Inflammatory macrophage (primary cell): Measurements from ENCODE around the gene PDZRN4.
"Not testable (repeated sequence)": the region's sequence is repeated elsewhere in the genome, so short reads cannot be mapped to it uniquely, and the experiment has no call there.

Experiments used
- DNase-seq, 2 donors: peaks; one replicate each; pipeline ENCODE4 v3.0.0-alpha.2; 2020 to 2022
- total RNA-seq, 18 experiments: gene quantifications; one replicate each; lab custom pipeline; 2026; ENCODE audit warnings: mixed read lengths in 6 of 18, inconsistent platforms in 2 of 18; lab: John Stamatoyannopoulos, UW

The PDZRN4 gene
- 0.07 to 3.3 (median 0.67) reads per million in 18 experiments for total RNA-seq

GRCh38 chr12:41188058-41188840, at the start of gene PDZRN4:
TSS of gene PDZRN4 (plus strand) at chr12:41188320.
- DNase-seq = no peak

GRCh38 chr12:41140117-41140516, 48.0 kb upstream of the PDZRN4 start:
- no peak for DNase-seq

GRCh38 chr12:41141104-41141503, 47.0 kb upstream of the PDZRN4 start:
- no peak for DNase-seq

- no peak for DNase-seq
Measured at GRCh38 chr12:41142376-41142775, 45.7 kb upstream of the PDZRN4 start.

DNA sequence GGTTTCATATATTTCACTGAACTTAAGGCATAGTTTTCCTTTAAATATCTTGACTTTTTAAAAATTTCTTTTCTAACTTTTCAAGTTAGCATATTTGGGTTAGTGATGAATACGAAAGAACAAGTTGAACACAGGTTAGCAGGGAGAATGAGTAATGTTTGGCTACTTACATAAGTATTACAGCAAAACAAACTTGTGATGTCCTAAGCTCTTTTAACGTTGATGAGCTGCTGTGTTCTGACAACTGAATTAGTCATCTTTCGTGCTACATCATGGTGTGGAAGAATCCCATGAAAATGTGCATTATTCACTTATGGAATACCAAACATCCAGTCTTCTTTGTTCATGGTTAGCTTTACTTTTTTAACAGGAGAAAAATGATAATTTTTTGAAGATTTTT, 36.3 kb upstream of the PDZRN4 start:
- no peak for DNase-seq

GRCh38 chr12:41162461-41162860, 25.7 kb upstream of the PDZRN4 start:
- DNase-seq = no peak

GRCh38 chr12:41167701-41168100, 20.4 kb upstream of the PDZRN4 start:
- no peak for DNase-seq

- no peak for DNase-seq
Measured at GRCh38 chr12:41174602-41175001, 13.5 kb upstream of the PDZRN4 start.

DNA sequence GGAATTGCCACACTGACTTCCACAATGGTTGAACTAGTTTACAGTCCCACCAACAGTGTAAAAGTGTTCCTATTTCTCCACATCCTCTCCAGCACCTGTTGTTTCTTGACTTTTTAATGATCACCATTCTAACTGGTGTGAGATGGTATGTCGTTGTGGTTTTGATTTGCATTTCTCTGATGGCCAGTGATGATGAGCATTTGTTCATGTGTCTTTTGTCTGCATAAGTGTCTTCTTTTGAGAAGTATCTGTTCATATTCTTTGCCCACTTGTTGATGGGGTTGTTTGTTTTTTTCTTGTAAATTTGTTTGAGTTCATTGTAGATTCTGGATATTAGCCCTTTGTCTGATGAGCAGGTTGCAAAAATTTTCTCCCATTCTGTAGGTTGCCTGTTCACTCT, 8.6 kb upstream of the PDZRN4 start:
- not testable (repeated sequence) for DNase-seq

GRCh38 chr12:41184864-41185263, 3.3 kb upstream of the PDZRN4 start:
- DNase-seq = no peak

DNA sequence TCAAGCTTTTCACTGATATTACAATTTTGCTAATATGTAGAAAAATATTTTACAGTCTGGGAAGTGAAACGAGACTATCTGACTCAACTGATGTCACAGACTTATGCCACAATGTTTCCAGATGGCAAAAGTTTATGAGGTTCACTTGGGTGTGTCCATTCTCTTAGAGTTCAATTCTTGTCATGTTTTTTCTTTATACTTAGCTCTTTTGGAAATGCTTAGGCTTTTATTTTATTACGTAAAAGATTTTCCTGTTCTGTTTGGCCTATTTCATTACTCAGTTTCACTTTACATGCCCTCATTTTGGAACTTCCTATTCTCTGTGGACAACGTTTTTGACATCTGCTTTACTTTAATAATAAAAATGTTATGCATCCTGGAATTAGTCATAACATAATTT, 2.1 kb upstream of the PDZRN4 start:
- peak in 1 of 2 donors; percentile 29 for DNase-seq

- no peak for DNase-seq
Measured at GRCh38 chr12:41188841-41189394, 798 bp downstream of the PDZRN4 start.

- no peak for DNase-seq
Measured at GRCh38 chr12:41189395-41190251, 1.5 kb downstream of the PDZRN4 start.

GRCh38 chr12:41190338-41190737, 2.2 kb downstream of the PDZRN4 start:
- no peak for DNase-seq

- not testable (repeated sequence) for DNase-seq
Measured at GRCh38 chr12:41191549-41191948, 3.4 kb downstream of the PDZRN4 start.

- DNase-seq = no peak
Measured at GRCh38 chr12:41193311-41193710, 5.2 kb downstream of the PDZRN4 start.

DNA sequence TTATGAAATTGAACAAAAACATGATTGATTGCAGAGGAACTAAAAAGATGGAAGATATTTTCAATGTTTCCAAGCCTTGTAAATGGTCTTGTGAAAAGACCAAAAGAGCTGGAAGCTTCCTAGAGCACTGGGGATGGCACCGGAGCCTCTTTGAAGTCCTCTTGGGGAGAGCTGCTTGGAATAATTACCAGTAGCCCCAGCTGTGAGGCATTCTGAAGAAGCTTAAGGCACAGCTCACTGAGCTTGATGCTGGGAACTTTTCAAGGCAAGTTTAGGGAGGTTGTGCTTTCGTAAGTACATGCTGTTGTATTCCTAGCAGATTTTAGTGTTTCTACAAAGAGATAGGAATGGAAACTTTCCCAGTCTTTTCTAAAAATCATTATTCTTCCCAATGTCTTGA, 13.9 kb downstream of the PDZRN4 start:
- no peak for DNase-seq

DNA sequence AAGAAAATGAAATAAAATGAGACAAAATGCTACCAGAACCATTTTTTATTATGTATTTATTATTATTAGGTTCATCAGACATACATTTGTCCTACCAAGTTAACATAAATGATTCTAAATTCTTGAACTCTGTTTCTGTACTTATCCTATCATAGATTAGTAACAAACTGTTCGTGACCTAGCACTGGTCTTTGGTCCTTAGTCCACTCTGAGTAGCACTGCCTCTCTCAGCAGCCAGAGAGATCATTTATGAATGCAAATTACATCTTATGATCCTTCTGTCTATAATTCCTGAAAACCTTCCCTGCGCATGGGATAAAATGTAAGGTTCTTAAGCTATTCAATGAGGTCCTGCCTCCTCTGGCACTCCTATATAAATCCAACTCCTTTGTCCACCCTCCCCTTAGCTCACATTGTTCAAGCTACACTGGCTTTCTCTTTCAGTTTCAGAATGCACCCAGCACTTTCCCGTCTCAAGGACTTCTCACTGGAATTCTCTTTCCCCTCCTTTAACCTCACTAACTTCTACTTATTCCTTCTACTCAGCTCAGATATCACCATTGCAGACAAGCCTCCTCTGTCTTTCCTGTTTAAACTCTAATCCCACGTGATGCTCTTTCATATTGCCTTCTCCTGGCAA, 17.1 kb downstream of the PDZRN4 start:
- DNase-seq = no peak

GRCh38 chr12:41206298-41206697, 18.2 kb downstream of the PDZRN4 start:
- no peak for DNase-seq

DNA sequence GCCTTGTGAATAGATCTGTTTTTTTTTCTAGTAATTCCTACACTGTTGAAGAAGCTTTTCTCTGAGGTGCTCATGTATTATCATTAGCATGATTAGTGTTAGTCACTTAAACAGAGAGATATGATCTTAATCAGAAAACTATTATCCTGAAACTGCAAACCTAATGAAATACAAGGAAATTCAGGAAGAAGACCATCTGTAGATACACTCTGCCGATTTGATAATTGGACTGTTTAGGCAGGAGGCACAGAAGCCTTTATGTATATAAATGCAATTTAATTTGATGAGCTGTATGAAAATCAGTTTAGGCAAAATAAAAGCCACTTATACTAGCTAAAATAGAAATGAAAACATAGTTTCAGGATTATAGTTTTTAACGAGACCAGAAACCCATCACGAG, 23.3 kb downstream of the PDZRN4 start:
- DNase-seq = no peak

- DNase-seq = no peak
Measured at GRCh38 chr12:41212625-41213024, 24.5 kb downstream of the PDZRN4 start.

DNA sequence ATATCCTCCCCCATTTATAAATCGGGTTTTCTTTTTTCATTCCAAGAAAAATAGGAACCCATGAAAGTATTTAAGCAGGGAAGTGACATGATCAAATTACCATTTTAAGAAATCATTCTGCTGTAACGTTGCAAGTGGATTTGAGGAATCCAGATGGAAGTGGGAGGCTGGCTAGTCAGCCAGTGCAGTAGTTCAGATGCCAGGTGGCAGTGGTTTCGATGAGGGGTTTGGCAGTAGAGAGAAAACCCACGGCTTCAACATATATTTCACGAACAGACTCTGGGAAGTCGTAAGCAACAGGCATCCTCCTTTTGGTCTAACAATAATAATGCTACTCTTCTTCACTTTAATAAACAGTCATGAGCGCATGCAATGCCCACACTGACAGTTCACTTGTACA, 25.0 kb downstream of the PDZRN4 start:
- DNase-seq = no peak

DNA sequence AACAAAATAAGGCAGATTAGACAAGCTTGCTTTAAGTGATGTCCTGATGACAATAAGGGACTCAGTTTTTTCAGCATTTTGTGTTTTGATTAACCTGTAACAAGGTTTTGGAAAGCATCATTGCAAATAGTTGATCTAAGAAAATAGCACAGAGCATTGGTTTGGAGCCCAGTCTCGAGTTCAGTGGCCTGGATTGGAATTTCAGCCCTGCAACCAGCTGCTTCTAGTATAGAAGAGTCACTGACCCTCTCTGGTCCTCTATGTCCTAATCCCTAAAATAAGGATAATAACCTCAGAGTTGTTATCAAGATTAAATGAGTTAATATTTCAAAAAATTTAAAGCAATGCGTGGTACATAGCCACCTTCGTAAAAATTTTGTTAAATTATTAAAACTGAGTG, 25.5 kb downstream of the PDZRN4 start:
- DNase-seq = no peak
